ELR (cell line): ENCODE data around the gene GATD1.

Experiments
- DNase-seq: peaks from one replicate; pipeline ENCODE4 v3.0.0-alpha.2; 2015; ENCODE audit warnings: low read depth

The GATD1 gene

DNA sequence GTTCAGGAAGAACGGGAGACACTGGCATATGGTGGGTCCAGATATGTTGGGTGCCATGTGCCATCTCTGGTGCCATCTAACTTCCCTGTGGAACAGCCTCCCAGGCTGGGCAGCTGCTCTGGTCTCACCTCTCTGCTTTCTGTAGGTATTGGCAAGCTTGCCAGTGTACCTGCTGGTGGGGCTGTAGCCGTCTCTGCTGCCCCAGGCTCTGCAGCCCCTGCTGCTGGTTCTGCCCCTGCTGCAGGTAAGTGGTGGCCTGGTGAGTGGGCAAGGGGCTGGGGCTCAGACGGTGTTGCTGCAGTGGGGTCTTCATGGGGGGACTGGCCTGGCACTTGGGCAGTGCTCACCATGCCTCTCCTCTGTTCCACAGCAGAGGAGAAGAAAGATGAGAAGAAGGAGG lies 35.1 kb upstream of the GATD1 start:
- no peak for DNase-seq

DNA sequence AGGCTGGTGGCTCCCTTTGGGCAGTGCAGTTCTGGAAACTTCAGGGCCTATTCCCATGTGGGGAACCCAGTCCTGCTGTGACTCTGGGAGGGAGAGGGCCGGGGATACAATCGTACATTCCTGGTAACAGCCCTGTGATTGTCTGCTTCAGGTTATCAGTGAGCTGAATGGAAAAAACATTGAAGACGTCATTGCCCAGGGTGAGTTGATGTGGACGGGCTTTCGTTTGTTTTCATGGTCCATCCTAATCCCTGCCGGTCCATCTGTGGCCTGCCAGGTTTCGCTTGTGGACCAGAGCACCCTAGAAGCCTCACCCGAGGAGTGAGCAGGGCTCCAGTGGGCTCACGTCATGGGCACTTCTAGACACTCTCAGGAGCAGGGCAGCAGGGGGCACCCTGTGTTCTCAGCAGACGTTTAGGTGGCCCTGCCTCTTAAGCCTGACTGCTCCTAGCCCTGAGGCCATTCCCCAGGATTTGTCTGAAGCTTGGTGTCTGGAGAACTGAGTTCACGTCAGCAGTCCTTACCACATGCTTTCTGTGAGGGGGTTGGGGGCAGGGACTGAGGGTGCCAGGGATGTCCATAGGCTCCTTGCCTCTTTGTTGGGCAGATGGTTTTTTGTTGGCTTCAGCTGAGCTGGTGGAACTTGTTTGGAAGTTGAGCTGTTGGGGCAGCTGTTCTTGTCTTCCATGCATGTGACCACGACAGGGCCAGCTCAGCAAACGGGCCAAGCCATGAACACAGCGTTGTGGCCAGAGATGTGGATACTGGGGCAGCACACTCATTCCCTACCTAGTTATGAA lies 34.4 kb upstream of the GATD1 start:
- peak; percentile 33 for DNase-seq

DNA sequence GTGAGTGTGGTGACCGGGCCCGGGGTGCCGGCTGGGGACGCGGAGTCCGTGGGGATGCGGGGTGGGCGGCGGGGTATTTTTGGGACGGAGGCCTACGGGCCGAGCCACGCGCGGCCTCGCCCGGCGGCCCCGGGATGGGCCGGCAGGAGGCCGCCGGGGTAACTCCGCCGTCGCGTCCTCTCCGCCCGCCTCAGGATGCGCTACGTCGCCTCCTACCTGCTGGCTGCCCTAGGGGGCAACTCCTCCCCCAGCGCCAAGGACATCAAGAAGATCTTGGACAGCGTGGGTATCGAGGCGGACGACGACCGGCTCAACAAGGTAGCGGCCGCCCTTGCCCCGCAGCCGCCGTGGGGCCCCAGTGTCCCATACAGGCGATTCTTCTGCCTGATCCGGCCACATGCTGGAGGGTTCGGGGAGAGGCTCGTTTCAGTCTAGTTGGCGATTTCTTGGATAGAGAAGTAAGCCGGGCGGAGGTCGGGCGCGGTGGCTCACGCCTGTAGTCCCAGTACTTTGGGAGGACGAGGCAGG lies 32.8 kb upstream of the GATD1 start:
- no peak for DNase-seq

DNA sequence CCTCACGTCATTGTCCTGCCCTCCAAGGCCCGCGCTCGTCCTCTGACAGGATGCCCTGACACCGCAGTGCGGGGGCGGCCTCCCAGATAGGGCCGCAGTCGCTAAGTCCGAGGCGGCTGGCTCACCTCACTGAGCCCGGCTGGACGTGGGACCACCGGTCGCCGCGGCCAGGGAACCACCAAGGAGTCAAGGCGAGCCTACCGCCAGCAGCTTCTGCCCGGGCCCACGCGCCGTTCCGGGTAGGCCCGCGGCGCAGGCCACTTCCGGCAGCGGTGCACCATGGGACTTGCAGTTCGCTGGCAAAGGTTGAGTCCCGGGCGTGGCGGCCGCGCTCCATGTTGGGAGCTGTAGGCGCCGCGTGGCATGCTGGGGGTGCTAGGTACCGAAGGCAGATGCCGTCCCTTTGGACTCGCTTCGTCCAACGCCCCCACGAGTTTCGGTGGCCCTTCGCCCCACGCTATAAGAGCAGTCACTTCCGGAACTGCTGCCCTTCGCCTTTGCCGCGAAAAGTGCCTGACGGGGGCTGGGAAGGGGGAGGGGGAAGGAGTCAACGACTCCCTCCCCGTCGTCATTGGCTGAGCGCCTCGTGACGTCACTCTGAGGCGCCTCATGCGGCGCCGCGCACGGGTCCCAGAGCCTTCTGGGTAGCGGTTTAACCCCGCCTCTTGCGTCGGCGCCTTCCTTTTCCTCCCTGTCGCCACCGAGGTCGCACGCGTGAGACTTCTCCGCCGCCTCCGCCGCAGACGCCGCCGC lies 32.2 kb upstream of the GATD1 start, which contains the start of gene RPLP2:
Gene RPLP2 (plus strand): TSS at position 681 of the 753 bp plus-strand sequence. CDS start 268 bp downstream, outside the sequence.
- peak; percentile 97 for DNase-seq

DNA sequence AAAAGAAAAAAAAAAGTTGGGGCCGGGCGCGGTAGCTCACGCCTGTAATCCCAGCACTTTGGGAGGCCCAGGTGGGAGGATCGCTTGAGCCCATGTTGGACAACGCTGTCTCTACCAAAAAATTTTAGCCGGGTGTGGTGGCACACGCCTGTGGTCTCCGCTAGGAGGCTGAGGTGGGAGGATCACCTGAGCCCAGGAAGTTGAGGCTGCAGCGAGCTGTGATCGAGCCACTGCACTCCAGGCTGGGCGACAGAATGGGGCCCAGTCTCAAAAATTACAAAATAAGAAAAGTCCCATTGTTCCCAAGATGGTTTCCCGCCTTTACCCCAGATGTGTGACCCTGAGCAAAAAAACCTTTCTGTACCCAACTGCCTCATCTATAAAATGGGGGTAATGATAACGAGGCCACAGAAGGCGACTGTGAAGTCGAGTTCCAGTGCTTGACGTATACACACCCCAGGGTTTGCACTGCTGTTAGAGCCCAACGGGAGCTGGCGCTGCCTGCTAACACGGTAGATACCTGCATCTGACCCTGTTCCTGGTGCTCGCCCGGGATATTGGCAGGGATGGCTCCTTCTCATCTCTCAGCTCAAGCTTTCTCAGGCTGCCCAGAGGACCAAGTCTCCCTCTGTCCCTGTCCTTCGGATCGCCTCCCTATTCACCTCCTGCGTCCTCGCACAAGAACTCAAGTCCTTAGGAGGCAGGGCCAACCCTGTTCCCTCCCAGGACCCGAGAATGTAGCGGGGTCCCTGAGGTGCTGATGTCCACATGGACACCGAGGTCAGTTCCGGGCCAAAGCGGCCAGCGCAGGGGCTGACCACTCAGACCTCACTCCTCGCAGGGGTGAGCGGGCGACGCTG lies 31.4 kb upstream of the GATD1 start:
- DNase-seq: no peak

DNA sequence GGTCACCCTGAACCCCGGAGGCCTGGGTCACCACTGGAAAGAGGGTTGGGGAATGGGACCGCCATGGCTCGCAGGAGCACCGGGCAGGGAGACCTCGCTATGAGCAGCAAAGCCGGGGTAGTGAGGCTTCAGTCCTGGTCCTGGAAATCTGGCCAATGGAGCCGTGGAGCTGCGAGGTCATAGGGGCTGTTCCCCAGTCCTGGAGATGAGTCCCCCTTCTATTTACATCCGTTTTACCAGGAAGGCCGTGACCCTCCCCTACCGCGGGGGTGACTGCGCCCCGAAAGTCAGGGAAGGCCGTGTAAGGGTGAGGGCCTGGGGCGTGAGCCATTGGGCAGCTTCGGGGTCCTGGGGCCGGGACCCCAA lies 27.3 kb upstream of the GATD1 start:
- DNase-seq: no peak

DNA sequence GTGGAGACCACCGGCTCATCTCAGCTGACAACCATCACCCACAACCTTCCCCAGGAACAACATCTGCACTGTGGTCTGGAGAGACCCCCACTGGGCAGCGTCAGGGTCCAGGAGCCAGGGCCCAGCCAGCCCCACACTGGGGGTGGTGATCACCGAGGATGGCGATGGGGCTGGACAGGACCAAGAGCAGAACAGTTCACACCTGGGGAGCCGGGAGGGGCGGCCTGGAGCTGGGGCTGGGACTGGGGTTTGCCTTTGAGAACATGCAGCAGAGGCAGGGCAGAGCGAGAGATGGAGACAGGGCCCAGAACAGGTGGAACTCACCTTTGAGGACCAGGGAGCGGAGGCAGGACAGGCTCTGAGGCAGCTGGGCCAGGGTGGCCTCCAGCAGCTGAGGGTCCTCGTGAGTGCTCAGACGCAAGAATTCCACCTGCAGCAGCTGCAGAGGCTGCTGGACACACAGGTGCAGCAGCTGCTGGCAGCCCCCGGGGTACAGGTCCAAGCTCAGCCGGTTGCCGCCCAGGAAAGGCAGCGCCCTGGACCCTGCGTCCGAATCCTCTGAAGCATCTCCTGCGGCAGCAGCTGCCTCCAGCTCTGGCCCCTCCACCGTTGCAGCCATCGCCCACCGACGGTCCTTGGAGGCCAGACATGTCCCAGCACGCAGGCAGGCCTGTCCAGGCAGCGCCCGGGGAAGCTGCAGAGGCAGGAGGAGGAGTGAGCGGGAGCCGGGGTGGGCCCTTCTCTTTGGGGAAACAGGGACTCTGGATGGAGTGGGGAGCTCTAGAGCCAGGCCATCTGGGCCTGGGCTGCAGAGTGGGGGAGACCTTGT lies 26.7 kb upstream of the GATD1 start:
- no peak for DNase-seq

DNA sequence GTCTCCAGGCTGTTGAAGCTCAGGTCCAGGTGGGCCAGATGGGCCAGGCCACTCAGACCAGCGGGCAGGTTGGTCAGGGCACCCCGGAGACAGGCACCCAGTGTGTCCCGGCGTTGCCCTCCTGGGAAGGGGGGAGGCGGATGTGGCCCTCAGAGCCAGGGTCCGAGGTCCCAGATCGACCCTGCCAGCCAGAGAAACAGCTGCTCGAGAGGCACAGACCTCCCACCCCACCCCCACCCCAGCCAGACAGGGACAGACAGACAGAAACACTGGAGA lies 26.1 kb upstream of the GATD1 start:
- DNase-seq: no peak

DNA sequence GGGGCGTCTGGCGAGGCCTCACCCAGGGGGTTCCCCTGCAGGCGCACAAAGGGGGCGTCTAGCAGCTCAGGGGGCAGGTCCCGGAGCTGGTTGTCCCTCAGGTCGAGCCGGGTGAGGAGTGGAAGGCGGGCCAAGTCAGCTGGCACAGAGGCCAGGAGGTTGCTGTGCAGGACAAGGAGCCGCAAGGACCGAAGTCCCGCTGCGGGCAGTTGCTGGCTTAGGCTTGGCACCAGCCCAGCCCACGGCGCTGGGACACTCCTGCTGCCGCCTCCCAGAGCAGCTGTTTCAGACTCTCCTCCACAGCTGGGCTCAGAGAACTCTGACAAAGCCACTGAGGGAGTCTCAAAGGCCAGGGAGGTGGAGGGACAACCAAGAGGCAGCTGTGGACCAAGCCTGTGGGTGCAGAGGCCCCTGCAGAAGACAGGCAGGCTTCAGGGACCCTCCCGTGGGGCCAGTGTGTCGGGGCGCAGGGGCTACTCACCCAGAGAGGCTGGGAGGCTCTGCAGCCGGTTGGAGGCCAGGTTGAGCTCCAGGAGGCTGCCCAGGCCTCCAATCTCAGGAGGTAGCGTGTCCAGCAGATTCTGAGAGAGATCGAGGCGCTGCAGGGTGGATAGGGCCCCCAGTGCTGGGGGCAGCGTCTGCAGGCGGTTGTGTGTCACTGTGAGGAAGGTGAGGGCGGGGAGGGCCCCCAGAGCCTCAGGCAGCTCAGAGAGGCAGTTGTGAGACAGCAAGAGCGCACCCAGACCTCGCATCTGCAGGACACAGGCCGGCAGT lies 25.6 kb upstream of the GATD1 start:
- DNase-seq: no peak

DNA sequence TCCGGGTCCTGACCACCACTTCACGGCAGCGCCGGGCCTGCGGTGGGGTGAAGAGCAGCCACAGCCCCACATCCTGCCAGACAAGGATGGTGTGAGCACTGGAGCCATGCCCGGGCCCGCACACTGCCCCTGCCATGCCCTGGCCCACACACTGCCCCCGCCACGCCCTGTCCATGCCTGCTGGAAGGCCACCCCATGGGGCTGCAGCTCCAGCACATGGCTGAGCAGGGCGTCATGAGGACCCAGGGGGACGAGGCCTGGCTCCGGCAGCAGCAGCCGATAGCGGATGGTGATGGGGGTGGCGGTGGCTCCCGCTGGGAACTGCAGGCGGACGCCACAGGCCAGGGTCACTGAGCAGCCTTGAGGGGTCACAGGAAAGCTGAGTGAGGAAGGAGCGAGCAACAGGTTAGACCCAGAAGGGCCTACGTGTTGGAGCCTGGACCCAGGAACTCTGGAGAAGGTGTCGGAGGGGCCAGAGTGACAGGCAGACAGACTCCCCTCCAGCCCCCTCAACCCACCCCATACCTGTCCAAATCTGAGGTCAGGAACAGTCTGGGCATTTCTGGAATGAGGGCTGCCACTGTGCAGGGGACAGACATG lies 24.8 kb upstream of the GATD1 start:
- no peak for DNase-seq

DNA sequence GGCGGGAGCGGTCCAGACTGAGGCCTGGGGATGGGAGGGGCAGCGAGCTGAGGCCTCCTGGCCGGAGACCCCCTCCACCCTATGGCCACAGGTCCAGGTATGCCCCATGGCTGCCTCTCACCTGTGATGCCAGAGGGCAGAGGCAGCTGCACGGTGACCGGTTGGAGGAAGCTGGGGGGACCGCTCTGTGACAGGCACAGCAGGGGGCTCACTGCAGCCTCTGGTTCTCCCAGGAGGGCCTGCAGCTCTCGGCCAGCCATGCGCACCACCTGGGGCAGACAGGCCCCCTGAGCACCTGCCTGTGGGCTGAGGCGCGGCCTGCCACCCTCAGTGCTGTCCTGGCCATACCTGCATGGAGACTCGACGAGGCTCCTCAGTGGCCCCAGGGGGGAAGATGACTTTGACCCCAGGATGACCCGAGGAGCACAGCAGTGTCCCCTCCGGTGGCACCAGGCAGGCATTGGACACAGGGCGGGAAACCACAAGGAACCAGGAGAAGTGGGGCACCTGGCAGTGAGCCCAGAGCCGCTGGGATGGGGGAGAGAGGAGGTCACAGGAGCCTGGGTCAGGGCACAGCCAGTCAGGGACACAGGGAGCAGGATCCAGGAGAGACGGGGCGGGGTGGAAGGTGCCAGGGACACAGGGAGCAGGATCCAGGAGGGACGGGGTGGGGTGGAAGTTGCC lies 24.0 kb upstream of the GATD1 start:
- no peak for DNase-seq

DNA sequence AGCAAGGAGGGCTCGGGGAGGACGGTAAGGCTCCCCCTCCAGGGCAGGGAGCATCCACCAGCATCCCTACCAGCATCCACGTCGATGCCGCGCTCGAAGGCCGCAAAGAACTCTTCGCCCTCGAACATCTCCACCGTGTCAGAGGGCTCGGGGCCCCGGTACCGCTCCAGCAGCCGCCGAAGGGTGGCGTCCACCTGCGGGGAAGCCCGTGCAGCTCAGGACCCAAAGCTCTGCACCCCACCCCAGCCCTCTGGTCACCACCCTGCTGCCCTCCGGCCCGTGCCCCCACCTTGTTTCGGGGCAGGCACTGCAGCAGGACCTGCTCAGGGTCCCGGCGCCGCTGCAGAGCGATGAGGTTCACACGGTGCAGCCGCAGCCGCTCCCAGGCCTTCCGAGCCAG lies 23.2 kb upstream of the GATD1 start:
- DNase-seq: no peak

DNA sequence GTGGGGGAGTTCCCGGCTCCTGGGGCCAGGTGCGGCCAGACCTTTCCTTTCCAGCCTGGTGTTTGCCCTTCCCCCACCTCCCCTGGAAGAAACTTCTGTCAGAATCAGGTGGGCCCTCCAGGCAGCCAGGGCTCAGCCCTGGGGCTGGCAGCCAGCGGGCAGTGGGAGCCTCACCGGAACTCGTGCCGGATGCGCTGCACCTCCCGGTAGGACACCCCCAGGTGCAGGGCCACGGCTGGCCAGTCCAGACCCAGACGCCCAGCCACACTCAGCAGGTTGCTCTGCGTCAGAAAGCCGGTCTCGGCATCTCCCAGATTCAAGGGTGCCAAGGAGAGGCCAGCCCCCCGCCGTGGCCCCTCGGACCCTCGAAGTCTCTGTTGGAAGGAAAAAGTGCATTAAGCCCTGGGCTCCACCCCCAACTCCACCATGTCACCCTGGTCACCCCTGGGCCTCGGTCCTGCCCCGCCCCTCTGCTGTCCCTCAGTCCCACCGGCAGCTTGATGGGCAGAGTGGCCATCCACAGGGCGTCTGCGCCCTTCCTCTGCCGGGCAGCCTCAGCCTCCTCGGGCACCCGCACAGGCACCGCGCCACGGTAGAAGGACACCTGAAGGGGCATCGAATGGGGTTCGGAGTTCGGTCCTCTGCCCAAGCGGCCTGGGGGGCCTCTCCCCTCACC lies 22.5 kb upstream of the GATD1 start:
- no peak for DNase-seq

DNA sequence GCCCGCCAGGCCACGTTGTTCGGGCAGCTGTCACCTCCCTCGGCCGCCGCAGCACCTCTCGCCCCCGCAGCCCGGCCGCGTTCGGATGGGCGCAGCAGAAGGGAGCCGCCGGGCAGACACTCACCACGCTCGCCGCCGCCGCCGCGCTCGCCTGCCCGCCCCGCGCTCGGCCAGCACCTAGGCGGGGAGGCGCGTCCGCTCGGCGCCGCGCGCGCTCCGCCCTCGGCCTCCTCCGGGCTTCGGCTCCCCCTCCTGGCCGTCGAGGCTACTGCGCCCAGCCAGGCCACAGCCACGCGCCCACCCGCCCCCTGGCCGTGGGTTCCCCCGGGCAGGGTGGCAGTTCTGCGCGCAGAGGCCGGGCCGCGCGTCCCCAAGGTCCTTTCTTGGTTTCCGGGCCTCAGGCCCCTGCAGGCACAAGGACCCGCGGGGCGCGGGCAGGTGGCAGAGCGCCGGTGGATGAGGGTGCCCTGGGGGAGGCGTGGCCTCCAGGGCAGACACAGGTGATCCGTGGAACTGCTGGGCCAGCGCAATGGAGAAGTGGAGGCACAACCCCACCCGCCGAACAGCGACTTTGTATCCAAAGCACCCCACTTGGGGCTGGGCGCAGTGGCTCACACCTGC lies 20.9 kb upstream of the GATD1 start, which contains the start of gene SLC25A22:
Gene SLC25A22 (minus strand): TSS at position 189 of the 621 bp plus-strand sequence. CDS start 3,275 bp downstream, outside the sequence.
- DNase-seq: peak; percentile 86

DNA sequence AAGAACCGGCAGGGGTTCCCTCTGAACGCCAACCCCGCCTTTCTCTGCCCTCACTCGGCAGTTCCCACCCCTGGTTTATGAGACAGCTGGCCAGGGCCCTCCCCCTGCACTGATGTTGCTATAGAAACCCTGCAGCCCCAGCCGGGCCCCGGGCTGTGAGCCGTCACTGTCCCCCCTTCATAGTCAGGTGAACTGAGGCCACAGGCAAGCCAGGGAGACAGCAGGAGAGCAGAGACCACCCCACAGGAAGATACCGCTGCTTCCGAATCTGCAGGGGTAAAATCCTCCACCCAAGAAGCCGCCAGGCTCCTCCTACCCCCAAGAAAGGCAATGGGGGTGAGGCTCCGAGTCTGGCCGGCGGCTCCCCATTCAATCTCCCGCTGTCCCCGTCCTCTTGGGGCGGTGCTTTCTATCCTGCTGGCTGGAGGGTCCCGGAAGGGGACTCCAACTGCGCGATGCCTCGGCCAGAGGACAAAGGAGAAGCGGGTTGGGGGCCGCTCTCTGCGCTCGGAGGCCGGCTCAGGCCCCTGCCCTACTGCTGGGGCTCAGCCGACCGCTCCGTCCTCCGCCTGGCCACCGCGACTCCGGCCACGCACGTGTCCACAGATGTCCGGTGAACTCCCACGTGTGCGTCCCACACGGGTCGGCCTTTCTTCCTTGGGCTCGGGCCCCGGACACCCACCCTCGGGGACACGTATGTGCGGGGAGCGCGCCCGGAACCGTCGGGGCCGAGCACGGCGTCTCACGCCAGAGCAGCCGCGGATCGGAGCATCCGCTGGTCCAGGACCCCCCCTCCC lies 20.2 kb upstream of the GATD1 start:
- DNase-seq: peak; percentile 86

DNA sequence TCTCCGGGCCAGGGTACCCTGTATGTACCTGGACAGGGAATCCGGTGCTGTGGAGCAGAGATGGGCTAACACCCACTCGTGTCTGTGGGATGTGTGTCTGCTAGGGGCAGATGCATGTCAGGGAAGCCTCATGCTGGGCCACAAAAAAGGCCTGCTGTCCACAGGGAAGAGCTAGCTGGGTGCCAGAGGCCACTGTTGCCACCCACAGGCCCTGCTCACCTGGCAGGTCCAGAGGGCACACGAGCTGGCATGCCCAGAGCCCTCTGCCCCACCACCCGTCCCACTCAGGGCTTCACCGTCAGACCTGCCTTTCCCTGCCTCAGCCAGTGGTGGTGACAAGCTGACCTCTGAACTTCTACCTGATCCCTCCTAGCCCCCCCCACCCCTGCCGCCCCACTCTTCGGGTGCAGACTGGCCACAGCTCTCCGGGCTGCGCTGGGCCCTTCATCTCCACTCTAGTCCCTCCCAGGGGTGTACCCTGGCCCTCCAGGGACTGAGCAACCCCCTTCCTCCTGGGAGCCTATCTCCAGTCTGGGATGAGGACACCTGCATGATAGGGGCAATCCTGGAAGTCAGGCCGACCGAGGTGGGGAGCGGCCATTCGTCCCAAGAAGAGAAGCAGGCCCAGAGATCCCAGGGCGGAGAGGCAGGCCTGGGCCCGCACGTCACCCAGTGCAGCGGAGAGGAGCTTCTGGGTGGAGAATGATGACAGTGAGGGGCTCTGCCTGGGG lies 19.4 kb upstream of the GATD1 start:
- no peak for DNase-seq
